HepG2 (cell line): Measurements from ENCODE around the gene MTRR. TPM values are rescaled to one million over a fixed set of nuclear protein-coding genes. Genes with fewer than 3 reads are reported as not detected.

Experiments used
- ATAC-seq: fragments of 200-7000 bp; cut with Tn5 transposase; 3 replicates; pipeline ENCODE4 v1.9.1; 2020; ENCODE audit warnings: mild to moderate bottlenecking, moderate library complexity
- BruUV-seq: library from RNA; stranded (reverse); fragments of 400-500 nt; replicated peaks from 2 replicates; lab custom pipeline; 2021; lab: Mats Ljungman, UMichigan
- CTCF ChIA-PET: fragments of 300-600 bp; formaldehyde crosslinking; extraction: SDS; loops from one replicate; lab custom pipeline; 2021; ENCODE audit warnings: low total read pairs, inconsistent platforms, low intra/inter-chr PET ratio; lab: Yijun Ruan, JAX
- POLR2A ChIA-PET: fragments of 350-600 bp; sonication (Branson Sonifier 250); formaldehyde crosslinking; loops from one replicate; lab custom pipeline; 2020; ENCODE audit warnings: antibody characterized with exemption, inconsistent platforms; lab: Yijun Ruan, JAX
- DNase-seq: peaks from one replicate; pipeline ENCODE4 v3.0.0-alpha.2; 2015; ENCODE audit warnings: low spot score
- FAIRE-seq: peaks from 3 replicates; lab custom pipeline; 2011; peaks lifted over from hg19 to GRCh38; lab: Jason Lieb, UNC
- H2AFZ ChIP-seq: one replicate; pipeline ENCODE4 v1.6.1; 2011; ENCODE audit warnings: low read length, inconsistent platforms
- H3K27ac ChIP-seq: fragments of 300-600 bp; 3 replicates; pipeline ENCODE4 v1.8.0; 2011; ENCODE audit warnings: mixed run types, mild to moderate bottlenecking, mixed read lengths, low read length, inconsistent platforms; ENCODE audit not compliant: insufficient read depth; ENCODE audit errors: extremely low read length
- H3K27me3 ChIP-seq, 2 experiments: fragments of 200-600 bp in 1 of 2; 2 replicates in 1 of 2; 3 replicates in 1 of 2; pipeline versions ENCODE4 v1.6.0 to v1.8.0; 2011; ENCODE audit warnings: low read length in 2 of 2, mild to moderate bottlenecking in 2 of 2, moderate library complexity in 2 of 2, inconsistent platforms in 1 of 2; ENCODE audit not compliant: insufficient read depth in 2 of 2, control insufficient read depth in 1 of 2
- H3K36me3 ChIP-seq, 2 experiments: fragments of 200-600 bp in 1 of 2; replicated peaks in 1 of 2; 2 replicates in 1 of 2; 3 replicates in 1 of 2; pipeline versions ENCODE4 v1.5.1 to v1.8.0; 2011; ENCODE audit warnings: low read length in 2 of 2, inconsistent platforms in 1 of 2; ENCODE audit not compliant: insufficient read depth in 2 of 2, control insufficient read depth in 1 of 2
- H3K4me1 ChIP-seq: 2 replicates; pipeline ENCODE4 v1.5.1; 2012; ENCODE audit warnings: low read length, inconsistent platforms; ENCODE audit not compliant: insufficient read depth
- H3K4me2 ChIP-seq: 2 replicates; pipeline ENCODE4 v1.6.0; 2011; ENCODE audit warnings: low read depth, low read length, inconsistent platforms
- H3K4me3 ChIP-seq, 3 experiments: fragments of 200-600 bp in 1 of 3; sonication (generic), shearing (Covaris generic) in 1 of 3; replicated peaks in 1 of 3; 2 replicates each; pipeline ENCODE4 v1.5.1; 2011 to 2016; ENCODE audit warnings: low read length in 3 of 3, inconsistent platforms in 2 of 3, low read depth in 2 of 3, mild to moderate bottlenecking in 2 of 3, control low read depth in 1 of 3, mixed read lengths in 1 of 3; ENCODE audit not compliant: insufficient read depth in 1 of 3
- H3K79me2 ChIP-seq: one replicate; pipeline ENCODE4 v1.6.1; 2011; ENCODE audit warnings: low read length, inconsistent platforms; ENCODE audit not compliant: insufficient read depth
- H3K9ac ChIP-seq: 2 replicates; pipeline ENCODE4 v1.6.0; 2011; ENCODE audit warnings: mild to moderate bottlenecking, low read depth, low read length, inconsistent platforms; ENCODE audit not compliant: insufficient read depth
- H3K9me3 ChIP-seq: 2 replicates; pipeline ENCODE4 v1.5.1; 2012; ENCODE audit warnings: mild to moderate bottlenecking, low read length
- H4K20me1 ChIP-seq: 2 replicates; pipeline ENCODE4 v1.6.0; 2011; ENCODE audit warnings: inconsistent platforms, mild to moderate bottlenecking, low read length, moderate library complexity; ENCODE audit not compliant: insufficient read depth
- ELK4 ChIP-seq: sonication (generic); formaldehyde crosslinking; IDR thresholded peaks from 2 replicates; pipeline ENCODE4 v1.9.0; 2021; ENCODE audit warnings: missing genetic modification reagents, borderline replicate concordance
- FOXC1 ChIP-seq: sonication (generic); formaldehyde crosslinking; IDR thresholded peaks from 2 replicates; pipeline ENCODE4 v1.8.0; 2022; ENCODE audit warnings: mild to moderate bottlenecking, missing genetic modification reagents, borderline replicate concordance
- REL ChIP-seq: sonication (generic); formaldehyde crosslinking; conservative IDR thresholded peaks from 2 replicates; pipeline ENCODE4 v1.8.0; 2022; ENCODE audit warnings: mild to moderate bottlenecking, missing genetic modification reagents, moderate library complexity
- TMF1 ChIP-seq: sonication (generic); formaldehyde crosslinking; IDR thresholded peaks from 2 replicates; pipeline ENCODE4 v1.8.1; 2022; ENCODE audit warnings: low read depth, missing genetic modification reagents
- ZNF264 ChIP-seq: sonication (generic); formaldehyde crosslinking; IDR thresholded peaks from 2 replicates; pipeline ENCODE4 v1.4.0; 2020; ENCODE audit warnings: missing genetic modification reagents
- ZNF501 ChIP-seq: sonication (generic); formaldehyde crosslinking; IDR thresholded peaks from 2 replicates; pipeline ENCODE4 v1.5.1; 2020; ENCODE audit warnings: mild to moderate bottlenecking, moderate library complexity, missing genetic modification reagents
- ZNF530 ChIP-seq: sonication (generic); formaldehyde crosslinking; IDR thresholded peaks from 2 replicates; pipeline ENCODE4 v1.5.0; 2020; ENCODE audit warnings: low read depth, mild to moderate bottlenecking, missing genetic modification reagents
- WGBS: methylation state at CpG from one replicate; pipeline ENCODE4 v1.1.6; 2017; ENCODE audit warnings: low lambda C conversion rate; 5-methylcytosine and 5-hydroxymethylcytosine counted together
- in situ Hi-C: cut with HindIII; loops from 2 replicates; pipeline ENCODE4 v1.10.0; 2017; ENCODE audit warnings: low pct_unique_long_range_greater_than_20kb; ENCODE audit not compliant: extremely low pct_ligation_motif_present
- intact Hi-C: fragments of 100-400 bp; cut with micrococcal nuclease; formaldehyde crosslinking; loops from one replicate; pipeline ENCODE4 v1.10.0; 2022; ENCODE audit not compliant: unreplicated experiment
- polyA plus RNA-seq, 8 experiments: library from polyadenylated mRNA; depleted of rRNA in 3 of 8; stranded (reverse) in 7 of 8; unstranded in 1 of 8; fragments of >200 nt; fragmentation: Illumina TruSeq in 4 of 8; extraction: Trizol in 4 of 8; gene quantifications; 2 replicates each; pipeline versions ENCODE4 v1.2.1 to v1.2.3, GENCODE V29; 2011 to 2016; ENCODE audit warnings: low read depth in 4 of 8, missing spikeins in 1 of 8, mixed read lengths in 1 of 8; ENCODE audit not compliant: insufficient read depth in 1 of 8
- total RNA-seq, 5 experiments: library from RNA; depleted of rRNA; stranded (reverse); fragments of >200 nt; fragmentation: Illumina TruSeq; extraction: Trizol; gene quantifications; 2 replicates each; pipeline ENCODE4 v1.2.3, GENCODE V29; 2016; ENCODE audit warnings: low read depth in 1 of 5
- TF ChIP-seq, protein P1 (sequence below): sonication (generic); formaldehyde crosslinking; IDR thresholded peaks from 2 replicates; pipeline ENCODE4 v1.5.0; 2020; ENCODE audit warnings: missing genetic modification reagents

The MTRR gene
- total and polyA plus RNA-seq, 2 of the 13 experiments (the other 11 are each of a cell fraction or from before 2014, with no cell fraction given): 39.2 to 59.2 TPM

GRCh38 chr5:7925961-7926695, 57.2 kb downstream of the MTRR start:
- no peaks in the 10 kb centered on the region for H3K36me3 ChIP-seq
- DNase-seq (no peak), ATAC-seq (no peak), FAIRE-seq (no peak)
- H3K4me2 ChIP-seq: no peak overlapping the region
- H3K4me1 ChIP-seq: no peaks in the 10 kb centered on the region
- POLR2A ChIA-PET: no interaction called here
- H3K27me3 ChIP-seq: peaks cover 0 to 2% of the 10 kb centered on the region in 2 experiments; a peak in 1 of 5 replicates
- H4K20me1 ChIP-seq: no peaks in the 10 kb centered on the region
- WGBS: 4% methylated on average over 4 of the region's 7 CpGs
- no peak overlapping the region for H3K4me3 ChIP-seq
- H3K9ac ChIP-seq: no peak overlapping the region
- CTCF ChIA-PET: interaction anchor here (3.1 kb wide), 1 partner anchor 1282 kb away, joined by 20 read pairs; no protein-coding TSS in a partner anchor
- H2AFZ ChIP-seq: no peak overlapping the region
- BruUV-seq: no TSS peak
- TF ChIP-seq ELK4 (no peak), REL (CRISPR knock-in tag) (no peak), TMF1 (CRISPR knock-in tag) (no peak), FOXC1 (CRISPR knock-in tag) (no peak), ZNF501 (no peak), ZNF264 (no peak), ZNF530 (CRISPR knock-in tag) (no peak)
- TF ChIP-seq, protein P1, sequence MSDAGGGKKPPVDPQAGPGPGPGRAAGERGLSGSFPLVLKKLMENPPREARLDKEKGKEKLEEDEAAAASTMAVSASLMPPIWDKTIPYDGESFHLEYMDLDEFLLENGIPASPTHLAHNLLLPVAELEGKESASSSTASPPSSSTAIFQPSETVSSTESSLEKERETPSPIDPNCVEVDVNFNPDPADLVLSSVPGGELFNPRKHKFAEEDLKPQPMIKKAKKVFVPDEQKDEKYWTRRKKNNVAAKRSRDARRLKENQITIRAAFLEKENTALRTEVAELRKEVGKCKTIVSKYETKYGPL (CRISPR knock-in tag): no peak
- TF ChIP-seq, all 625 proteins: peak for 0
- H3K79me2 ChIP-seq: no peaks in the 10 kb centered on the region
- no peak overlapping the region for H3K27ac ChIP-seq
- intact Hi-C loops (no loop called here), in situ Hi-C loops (loop anchor here (5.0 kb wide), 2 partner anchors 1281 to 1616 kb away; no protein-coding TSS in a partner anchor)
- no peaks in the 10 kb centered on the region for H3K9me3 ChIP-seq
